NCI-H748 (cell line): ENCODE results near the gene TINAGL1.

Experiments
- DNase-seq: peaks from one replicate; lab custom pipeline; 2025; ENCODE audit not compliant: unreplicated experiment; lab: John Stamatoyannopoulos, UW

Gene TINAGL1

GRCh38 chr1:31626223-31627207 lies 50.2 kb downstream of the TINAGL1 start:
- no peak for DNase-seq

DNA sequence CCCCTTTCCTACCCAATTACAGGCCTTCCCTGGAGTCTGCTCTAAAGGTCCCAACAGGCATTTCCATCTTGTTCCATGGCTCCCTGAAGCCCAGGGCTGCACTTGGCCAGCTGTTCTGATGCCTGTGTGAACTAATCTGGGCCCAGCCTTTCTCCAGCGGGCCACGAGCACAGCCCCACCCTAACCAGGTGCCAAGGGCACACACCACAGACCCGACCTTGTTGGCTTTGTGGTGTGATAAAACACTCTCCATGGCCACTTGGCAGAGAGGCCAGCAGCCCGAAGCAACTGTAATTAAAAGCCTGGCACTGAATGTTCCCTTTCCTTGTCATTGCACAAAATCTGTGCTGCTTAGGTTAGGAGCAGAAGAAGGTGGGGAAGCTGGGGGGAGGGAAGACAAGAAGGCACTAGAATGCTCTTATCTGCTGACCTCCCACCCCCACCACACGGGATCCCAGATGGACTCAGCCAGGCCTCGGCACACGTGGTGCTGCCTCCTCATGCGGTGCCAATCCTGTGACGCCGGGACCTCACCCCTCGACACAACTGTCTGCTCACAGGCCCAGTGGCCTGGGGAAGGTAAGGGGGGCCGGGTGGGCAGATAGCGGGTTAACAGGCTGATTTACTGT lies 51.1 kb downstream of the TINAGL1 start:
- no peak for DNase-seq

GRCh38 chr1:31627930-31628559 lies 51.7 kb downstream of the TINAGL1 start:
- DNase-seq, result no peak

DNA sequence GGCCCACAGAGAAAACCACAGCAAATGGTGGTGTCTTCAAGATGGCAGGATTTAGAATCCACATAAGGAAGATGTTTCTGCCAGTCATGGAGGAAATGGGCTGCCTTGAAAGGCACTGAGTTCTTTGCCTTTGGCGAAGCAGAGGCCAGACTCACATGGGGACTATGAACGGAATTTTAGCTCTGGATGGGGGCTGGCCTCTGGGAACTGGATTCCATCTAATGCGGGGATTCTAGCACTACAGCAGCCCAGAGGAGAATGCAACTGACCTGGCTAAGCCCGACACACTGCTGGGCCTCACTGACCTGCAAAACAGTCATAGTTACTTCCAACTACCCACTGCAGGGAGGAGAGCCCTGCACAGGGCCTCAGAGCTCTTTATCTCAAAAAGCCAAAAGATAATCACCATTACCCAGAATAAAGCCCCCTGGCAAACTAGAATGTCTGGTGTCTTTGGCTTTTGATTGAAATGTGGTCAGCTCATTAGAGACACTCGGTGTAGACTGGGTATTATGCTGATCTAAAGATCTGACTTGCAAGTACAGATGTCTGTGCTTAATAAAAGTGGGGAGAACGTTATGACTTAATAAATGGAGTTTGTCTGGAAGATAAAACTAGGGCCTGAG lies 52.7 kb downstream of the TINAGL1 start:
- no peak for DNase-seq

GRCh38 chr1:31632649-31633048 lies 56.3 kb downstream of the TINAGL1 start:
- no peak for DNase-seq

DNA sequence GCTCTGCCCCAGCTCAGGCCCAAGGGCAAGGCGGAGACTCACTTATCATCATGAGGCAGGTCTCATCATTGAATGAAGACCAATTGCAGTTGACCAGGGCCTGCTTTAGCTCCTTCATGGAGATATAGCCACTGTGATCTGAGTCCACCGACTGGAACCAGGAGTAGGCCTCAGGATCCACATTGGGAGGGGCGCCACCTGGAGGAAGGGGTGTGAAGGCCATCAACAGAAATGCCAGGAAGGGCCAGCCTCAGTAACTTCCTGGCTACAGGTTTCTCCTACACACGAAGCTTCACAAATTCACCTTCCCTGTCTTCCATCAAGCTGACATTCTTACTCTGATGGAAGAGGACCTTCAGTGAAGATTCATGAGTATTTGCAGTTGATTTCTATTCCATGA lies 56.8 kb downstream of the TINAGL1 start:
- DNase-seq, result peak; percentile 2
